H9 (cell line): ENCODE data around the gene ECEL1. TPM values are rescaled to one million over a fixed set of nuclear protein-coding genes. Genes with fewer than 3 reads are reported as not detected.

Source experiments
- DNase-seq: peaks from one replicate; pipeline ENCODE4 v3.0.0-alpha.2; 2017
- H2AFZ ChIP-seq: one replicate; pipeline ENCODE4 v1.6.1; 2013; ENCODE audit warnings: mild to moderate bottlenecking, low read length, control low read depth, moderate library complexity
- H2AK5ac ChIP-seq: 2 replicates; pipeline ENCODE4 v1.6.1; 2013; ENCODE audit warnings: low read length, control low read depth, mixed read lengths; ENCODE audit not compliant: insufficient read length
- H2BK120ac ChIP-seq: one replicate; pipeline ENCODE4 v1.6.1; 2013; ENCODE audit warnings: low read depth, mild to moderate bottlenecking, low read length, control low read depth, inconsistent platforms; ENCODE audit not compliant: poor library complexity, severe bottlenecking
- H2BK12ac ChIP-seq: 2 replicates; pipeline ENCODE4 v1.6.1; 2013; ENCODE audit warnings: low read length, control low read depth, mixed read lengths, low read depth; ENCODE audit not compliant: insufficient read length
- H2BK15ac ChIP-seq: 2 replicates; pipeline ENCODE4 v1.6.1; 2013; ENCODE audit warnings: low read depth, low read length, control low read depth
- H2BK20ac ChIP-seq: one replicate; pipeline ENCODE4 v1.6.1; 2013; ENCODE audit warnings: low read depth, mild to moderate bottlenecking, low read length, control low read depth, inconsistent platforms; ENCODE audit not compliant: poor library complexity, severe bottlenecking
- H2BK5ac ChIP-seq: 2 replicates; pipeline ENCODE4 v1.6.1; 2013; ENCODE audit warnings: low read length, control low read depth, mixed read lengths; ENCODE audit not compliant: insufficient read length
- H3K14ac ChIP-seq: 2 replicates; pipeline ENCODE4 v1.6.1; 2013; ENCODE audit warnings: low read length, control low read depth; ENCODE audit not compliant: insufficient read depth
- H3K18ac ChIP-seq: 2 replicates; pipeline ENCODE4 v1.6.1; 2013; ENCODE audit warnings: low read depth, mild to moderate bottlenecking, mixed read lengths, low read length, control low read depth; ENCODE audit not compliant: insufficient read length
- H3K23ac ChIP-seq: 2 replicates; pipeline ENCODE4 v1.6.1; 2013; ENCODE audit warnings: low read length, control low read depth, mixed read lengths, low read depth; ENCODE audit not compliant: insufficient read length
- H3K23me2 ChIP-seq: 2 replicates; pipeline ENCODE4 v1.6.1; 2013; ENCODE audit warnings: low read depth, mild to moderate bottlenecking, mixed read lengths, low read length, control low read depth; ENCODE audit not compliant: insufficient read length, poor library complexity, severe bottlenecking
- H3K27ac ChIP-seq: 2 replicates; pipeline ENCODE4 v1.5.1; 2013; ENCODE audit warnings: low read length, control low read depth, mixed read lengths, low read depth; ENCODE audit not compliant: insufficient read length
- H3K27me3 ChIP-seq: 2 replicates; pipeline ENCODE4 v1.6.1; 2013; ENCODE audit warnings: low read length, control low read depth, inconsistent platforms; ENCODE audit not compliant: insufficient read depth
- H3K4ac ChIP-seq: 2 replicates; pipeline ENCODE4 v1.6.1; 2013; ENCODE audit warnings: low read depth, mild to moderate bottlenecking, control low read depth, inconsistent platforms, low read length, moderate library complexity
- H3K4me1 ChIP-seq: 2 replicates; pipeline ENCODE4 v1.6.1; 2013; ENCODE audit warnings: low read length, control low read depth, inconsistent platforms; ENCODE audit not compliant: insufficient read depth
- H3K4me2 ChIP-seq: 2 replicates; pipeline ENCODE4 v1.6.1; 2013; ENCODE audit warnings: low read length, control low read depth, mixed read lengths; ENCODE audit not compliant: insufficient read length, insufficient read depth
- H3K56ac ChIP-seq: 2 replicates; pipeline ENCODE4 v1.6.1; 2013; ENCODE audit warnings: low read depth, mild to moderate bottlenecking, mixed read lengths, low read length, control low read depth; ENCODE audit not compliant: insufficient read length
- H3K79me1 ChIP-seq: 2 replicates; pipeline ENCODE4 v1.6.1; 2013; ENCODE audit warnings: low read depth, mild to moderate bottlenecking, moderate library complexity, low read length, control low read depth, inconsistent platforms; ENCODE audit not compliant: insufficient read depth, poor library complexity, severe bottlenecking
- H3K79me2 ChIP-seq: 2 replicates; pipeline ENCODE4 v1.6.1; 2013; ENCODE audit warnings: low read length, control low read depth, inconsistent platforms; ENCODE audit not compliant: insufficient read depth
- H3K9ac ChIP-seq: 2 replicates; pipeline ENCODE4 v1.6.1; 2013; ENCODE audit warnings: low read length, control low read depth, mixed read lengths; ENCODE audit not compliant: insufficient read length; ENCODE audit errors: extremely low read depth
- H3K9me3 ChIP-seq: one replicate; pipeline ENCODE4 v1.6.1; 2013; ENCODE audit warnings: low read depth, low read length, inconsistent platforms; ENCODE audit not compliant: control insufficient read depth
- H3T11ph ChIP-seq: one replicate; pipeline ENCODE4 v1.6.1; 2013; ENCODE audit warnings: mild to moderate bottlenecking, low read length, control low read depth, inconsistent platforms
- H4K20me1 ChIP-seq: one replicate; pipeline ENCODE4 v1.6.1; 2013; ENCODE audit not compliant: control insufficient read depth, insufficient read length, insufficient read depth
- H4K5ac ChIP-seq: 2 replicates; pipeline ENCODE4 v1.6.1; 2013; ENCODE audit warnings: low read depth, mild to moderate bottlenecking, mixed read lengths, low read length, control low read depth; ENCODE audit not compliant: insufficient read length
- H4K8ac ChIP-seq: replicated peaks from 2 replicates; pipeline ENCODE4 v1.6.1; 2013; ENCODE audit warnings: low read length, control low read depth, mixed read lengths, low read depth; ENCODE audit not compliant: insufficient read length
- H4K91ac ChIP-seq: 2 replicates; pipeline ENCODE4 v1.6.1; 2013; ENCODE audit warnings: low read depth, mild to moderate bottlenecking, moderate library complexity, mixed read lengths, low read length, control low read depth; ENCODE audit not compliant: insufficient read length
- H3K27ac Mint-ChIP-seq, 3 experiments: 2 replicates in 2 of 3; 3 replicates in 1 of 3; pipeline ENCODE4 v1.8.0; 2020 to 2021; ENCODE audit warnings: mixed read lengths in 3 of 3, mild to moderate bottlenecking in 1 of 3, moderate library complexity in 1 of 3
- H3K27me3 Mint-ChIP-seq: 2 replicates; pipeline ENCODE4 v1.8.0; 2021; ENCODE audit warnings: low read depth, mild to moderate bottlenecking, moderate library complexity, mixed read lengths
- H3K36me3 Mint-ChIP-seq, 3 experiments: 2 replicates in 2 of 3; 3 replicates in 1 of 3; pipeline ENCODE4 v1.8.0; 2020 to 2021; ENCODE audit warnings: low read depth in 3 of 3, mixed read lengths in 3 of 3; ENCODE audit not compliant: insufficient read depth in 1 of 3
- H3K4me1 Mint-ChIP-seq, 2 experiments: 2 replicates each; pipeline ENCODE4 v1.8.0; 2020; ENCODE audit warnings: mixed read lengths in 2 of 2
- H3K4me3 Mint-ChIP-seq, 2 experiments: 2 replicates in 1 of 2; 3 replicates in 1 of 2; pipeline ENCODE4 v1.8.0; 2020 to 2021; ENCODE audit warnings: mild to moderate bottlenecking in 2 of 2, mixed read lengths in 2 of 2, moderate library complexity in 1 of 2
- H3K9me3 Mint-ChIP-seq, 2 experiments: 2 replicates in 1 of 2; 3 replicates in 1 of 2; pipeline ENCODE4 v1.8.0; 2020; ENCODE audit warnings: mild to moderate bottlenecking in 2 of 2, mixed read lengths in 2 of 2, moderate library complexity in 1 of 2
- WGBS: extraction: QIAGEN DNeasy Blood & Tissue Kit; methylation state at CpG from one replicate; pipeline ENCODE4 v1.1.7; 2013; ENCODE audit warnings: missing lambda C conversion rate, low lambda C conversion rate, mixed read lengths; ENCODE audit not compliant: insufficient read length; ENCODE audit errors: extremely low coverage; 5-methylcytosine and 5-hydroxymethylcytosine counted together
- total RNA-seq: library from RNA; stranded (reverse); gene quantifications from 2 replicates; pipeline ENCODE4 v1.2.1, GENCODE V29; 2021
- TF ChIP-seq, protein P1 (sequence below): fragments of 200-600 bp; sonication (generic); conservative IDR thresholded peaks from 3 replicates; pipeline ENCODE4 v1.8.0; 2021; ENCODE audit warnings: antibody characterized with exemption, mild to moderate bottlenecking

Gene ECEL1
- total RNA-seq, 1 experiment from 2014 or later: 8.4 TPM

DNA sequence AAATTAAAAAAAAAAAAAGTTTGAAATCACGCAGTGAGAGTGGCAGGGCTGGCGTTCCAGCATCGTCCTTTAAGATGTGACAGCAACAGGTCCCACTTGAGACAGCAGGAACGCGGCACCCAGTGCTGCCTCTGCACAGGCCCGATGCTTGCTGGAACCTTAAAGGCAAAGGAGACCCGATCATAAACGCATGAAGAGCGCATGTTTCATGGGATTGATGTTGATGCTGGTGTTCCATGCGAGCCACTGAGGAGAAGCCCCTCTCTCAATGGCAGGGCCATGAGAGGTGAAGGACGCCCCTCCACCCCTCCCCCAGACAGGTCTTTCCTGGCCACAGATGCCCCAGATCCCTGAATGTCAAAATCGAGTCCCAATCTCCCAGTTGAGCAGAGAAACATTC, 49.5 kb downstream of the ECEL1 start:
- H2BK120ac ChIP-seq: no peak overlapping the region
- no peak overlapping the region for H2AFZ ChIP-seq
- no peaks in the 10 kb centered on the region for H3K9me3 ChIP-seq
- Mint-ChIP-seq H3K9me3 (no peaks in the 10 kb centered on the region; a peak in 1 of 5 replicates), H3K27me3 (peaks cover 2% of the 10 kb centered on the region), H3K4me1 (peaks cover 19 to 25% of the 10 kb centered on the region in 2 experiments), H3K27ac (peak overlapping the region in 2 of 3 experiments; percentile 15 to 30; a peak in 1 of 7 replicates), H3K4me3 (no peak overlapping the region), H3K36me3 (no peaks in the 10 kb centered on the region; a peak in 1 of 7 replicates)
- H3T11ph ChIP-seq: no peak overlapping the region
- H3K56ac ChIP-seq: no peak overlapping the region
- H3K14ac ChIP-seq: no peak overlapping the region
- no peak overlapping the region for H3K23ac ChIP-seq
- TF ChIP-seq, protein P1, sequence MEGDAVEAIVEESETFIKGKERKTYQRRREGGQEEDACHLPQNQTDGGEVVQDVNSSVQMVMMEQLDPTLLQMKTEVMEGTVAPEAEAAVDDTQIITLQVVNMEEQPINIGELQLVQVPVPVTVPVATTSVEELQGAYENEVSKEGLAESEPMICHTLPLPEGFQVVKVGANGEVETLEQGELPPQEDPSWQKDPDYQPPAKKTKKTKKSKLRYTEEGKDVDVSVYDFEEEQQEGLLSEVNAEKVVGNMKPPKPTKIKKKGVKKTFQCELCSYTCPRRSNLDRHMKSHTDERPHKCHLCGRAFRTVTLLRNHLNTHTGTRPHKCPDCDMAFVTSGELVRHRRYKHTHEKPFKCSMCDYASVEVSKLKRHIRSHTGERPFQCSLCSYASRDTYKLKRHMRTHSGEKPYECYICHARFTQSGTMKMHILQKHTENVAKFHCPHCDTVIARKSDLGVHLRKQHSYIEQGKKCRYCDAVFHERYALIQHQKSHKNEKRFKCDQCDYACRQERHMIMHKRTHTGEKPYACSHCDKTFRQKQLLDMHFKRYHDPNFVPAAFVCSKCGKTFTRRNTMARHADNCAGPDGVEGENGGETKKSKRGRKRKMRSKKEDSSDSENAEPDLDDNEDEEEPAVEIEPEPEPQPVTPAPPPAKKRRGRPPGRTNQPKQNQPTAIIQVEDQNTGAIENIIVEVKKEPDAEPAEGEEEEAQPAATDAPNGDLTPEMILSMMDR: no peak
- H4K5ac ChIP-seq: no peak overlapping the region
- H3K27ac ChIP-seq: no peak overlapping the region
- no peaks in the 10 kb centered on the region for H3K79me1 ChIP-seq
- H3K79me2 ChIP-seq: no peaks in the 10 kb centered on the region
- no peak overlapping the region for H3K4me2 ChIP-seq
- DNase-seq: no peak
- no peak overlapping the region for H4K8ac ChIP-seq
- H2BK12ac ChIP-seq: no peak overlapping the region
- no peak overlapping the region for H2AK5ac ChIP-seq
- H2BK20ac ChIP-seq: no peak overlapping the region
- no peak overlapping the region for H3K9ac ChIP-seq
- no peak overlapping the region for H3K4ac ChIP-seq
- no CpG with 5 or more reads among the region's 12 CpGs for WGBS
- H3K4me1 ChIP-seq: no peaks in the 10 kb centered on the region
- no peak overlapping the region for H4K91ac ChIP-seq
- H3K27me3 ChIP-seq: no peaks in the 10 kb centered on the region; the same call in 1 of the 2 replicates
- no peaks in the 10 kb centered on the region for H4K20me1 ChIP-seq
- no peaks in the 10 kb centered on the region for H3K23me2 ChIP-seq
- H3K18ac ChIP-seq: no peak overlapping the region
- no peak overlapping the region for H2BK5ac ChIP-seq
- H2BK15ac ChIP-seq: no peak overlapping the region
